ENCODE data around the gene AGTRAP.
A peak's percentile ranks its signal among the peaks of the same experiment; 100 is the strongest.

Gene AGTRAP

GRCh38 chr1:11736746-11737639 is 1.1 kb downstream of the AGTRAP start:
- peak overlapping the region; percentile 68 for H3K4me3 ChIP-seq
- peak overlapping the region; percentile 77 to 81 for H3K27ac ChIP-seq
- intact Hi-C loops (cut with DNase I; ENCODE audit: low total_unique reads), result loop anchor here (5.0 kb wide), 1 partner anchor 70 kb away; the partner anchor contains the start of genes CLCN6 and MTHFR
- no peaks in the 10 kb centered on the region for H3K36me3 ChIP-seq
- peaks cover 0 to 33% (median 15%) of the 10 kb centered on the region in 4 donors for H3K4me1 ChIP-seq
- no peaks in the 10 kb centered on the region for H3K9me3 ChIP-seq
- peak; percentile 67 to 82 for DNase-seq
- TF ChIP-seq CTCF (IDR thresholded peaks at IDR 0.05), result no peak
- H3K27me3 ChIP-seq, result no peaks in the 10 kb centered on the region

DNA sequence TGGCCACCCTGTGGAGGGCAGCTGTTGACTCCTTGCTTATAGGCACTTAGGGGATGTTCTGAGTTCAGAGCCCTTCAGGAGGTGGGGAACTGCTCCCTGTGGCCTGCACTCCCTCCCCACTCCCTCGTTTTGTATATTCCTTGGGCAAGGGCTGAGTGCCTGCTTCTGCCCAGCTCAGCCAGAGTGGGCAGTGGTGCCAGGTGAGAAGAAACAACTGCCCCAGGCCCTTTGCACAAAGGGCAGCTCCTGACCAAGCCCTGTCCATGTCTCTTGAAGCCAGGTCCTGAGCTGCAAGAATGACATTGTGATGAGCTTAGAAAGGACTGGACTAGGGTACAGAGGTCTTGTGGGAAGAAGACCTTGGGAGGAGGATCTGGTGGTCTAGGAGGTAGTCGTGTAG is 2.2 kb downstream of the AGTRAP start:
- intact Hi-C loops (cut with DNase I; ENCODE audit: low total_unique reads), result loop anchor here (5.0 kb wide), 1 partner anchor 69 kb away; the partner anchor contains the start of genes CLCN6 and MTHFR
- H3K4me1 ChIP-seq, result peaks cover 0 to 31% (median 11%) of the 10 kb centered on the region in 4 donors
- H3K9me3 ChIP-seq, result no peaks in the 10 kb centered on the region
- no peaks in the 10 kb centered on the region for H3K36me3 ChIP-seq
- H3K27me3 ChIP-seq, result no peaks in the 10 kb centered on the region
- peak overlapping the region in 1 of 2 donors; percentile 77 for H3K27ac ChIP-seq
- no peak for TF ChIP-seq CTCF (IDR thresholded peaks at IDR 0.05)
- H3K4me3 ChIP-seq, result no peak overlapping the region
- DNase-seq, result no peak

- Histone ChIP-seq H3K36me3 (no peaks in the 10 kb centered on the region), H3K4me1 (peaks cover 0 to 31% (median 11%) of the 10 kb centered on the region in 4 donors), H3K27ac (no peak overlapping the region), H3K27me3 (no peaks in the 10 kb centered on the region), H3K9me3 (no peaks in the 10 kb centered on the region), H3K4me3 (no peak overlapping the region)
- intact Hi-C loops (cut with DNase I; ENCODE audit: low total_unique reads), result loop anchor here (5.0 kb wide), 1 partner anchor 69 kb away; the partner anchor contains the start of genes CLCN6 and MTHFR
- DNase-seq, result no peak
- TF ChIP-seq CTCF (IDR thresholded peaks at IDR 0.05), result no peak
Measured at GRCh38 chr1:11738783-11739182, 2.8 kb downstream of the AGTRAP start.

- TF ChIP-seq CTCF (IDR thresholded peaks at IDR 0.05), result no peak
- H3K27ac ChIP-seq, result no peak overlapping the region
- no peak for DNase-seq
Measured at GRCh38 chr1:11740258-11741192, 4.6 kb downstream of the AGTRAP start.

DNA sequence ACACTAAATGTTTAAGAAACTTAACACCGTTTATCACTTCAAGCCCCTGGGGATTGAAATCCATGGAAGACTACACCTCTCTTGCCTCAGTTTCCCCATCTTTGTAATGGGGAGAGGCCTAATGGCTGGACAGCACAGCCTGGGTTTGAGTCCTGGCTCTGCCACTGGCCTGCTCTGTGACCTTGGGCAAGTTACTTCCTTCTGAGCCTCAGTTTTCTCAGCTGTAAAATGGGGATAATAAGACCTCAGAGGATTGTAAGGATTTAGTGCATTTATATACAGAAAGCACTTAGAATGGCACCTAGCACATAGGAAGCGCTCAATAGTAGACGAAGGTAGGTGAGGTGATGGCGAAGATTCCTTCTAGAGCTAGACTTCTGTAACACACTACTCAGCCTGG is 5.5 kb downstream of the AGTRAP start:
- Histone ChIP-seq H3K9me3 (no peaks in the 10 kb centered on the region), H3K27me3 (no peaks in the 10 kb centered on the region), H3K27ac (no peak overlapping the region), H3K4me1 (peaks cover 0 to 31% (median 9%) of the 10 kb centered on the region in 4 donors), H3K4me3 (no peak overlapping the region), H3K36me3 (peaks cover 0 to 13% (median 6%) of the 10 kb centered on the region in 3 donors)
- intact Hi-C loops (cut with DNase I; ENCODE audit: low total_unique reads), result no loop called here
- TF ChIP-seq CTCF (IDR thresholded peaks at IDR 0.05), result no peak
- no peak for DNase-seq

More at GRCh38 chr1:11740258-11741192, 4.6 kb downstream of the AGTRAP start:
- intact Hi-C loops (cut with DNase I; ENCODE audit: low total_unique reads), result no loop called here
- no peaks in the 10 kb centered on the region for H3K9me3 ChIP-seq
- no peaks in the 10 kb centered on the region for H3K27me3 ChIP-seq
- peaks cover 0 to 31% (median 10%) of the 10 kb centered on the region in 4 donors for H3K4me1 ChIP-seq
- no peak overlapping the region for H3K4me3 ChIP-seq
- H3K36me3 ChIP-seq, result peaks cover 0 to 4% (median 0%) of the 10 kb centered on the region in 3 donors

Data from tibial artery (tissue), 4 donors.